HFF-Myc (cell line): ENCODE results near the gene SLC36A3.
"Not testable (repeated sequence)": the region's sequence is repeated elsewhere in the genome, so short reads cannot be mapped to it uniquely, and the experiment has no call there.

Experiments
- DNase-seq: peaks from one replicate; pipeline ENCODE4 v3.0.0-alpha.2; 2011; ENCODE audit warnings: low read depth; ENCODE audit errors: extremely low read depth
- H3K4me3 ChIP-seq: replicated peaks from 2 replicates; pipeline ENCODE4 v1.5.1; 2011; ENCODE audit warnings: low read depth, mild to moderate bottlenecking, control low read depth, low read length
- TF ChIP-seq, protein P1 (sequence below): IDR thresholded peaks from 2 replicates; pipeline ENCODE4 v1.5.1; 2012; ENCODE audit warnings: mild to moderate bottlenecking, low read depth, low read length, control low read depth; ENCODE audit errors: missing control alignments

The SLC36A3 gene

DNA sequence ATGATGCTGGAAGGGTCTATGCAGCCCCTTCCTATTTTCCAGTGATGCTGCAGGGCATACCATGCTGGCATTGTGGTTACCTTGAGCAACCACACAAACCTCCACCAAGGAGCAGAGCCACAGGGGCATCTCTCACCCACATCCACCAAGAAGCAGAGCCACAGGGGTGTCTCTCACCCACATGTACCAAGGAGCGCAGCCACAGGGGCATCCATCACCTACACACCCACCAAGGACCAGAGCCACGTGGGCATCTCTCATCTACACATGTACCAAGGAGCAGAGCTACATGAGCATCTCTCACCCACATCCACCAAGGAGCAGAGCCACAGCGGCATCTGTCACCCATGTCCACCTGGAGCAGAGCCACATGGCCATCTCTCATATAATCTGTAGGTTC, 59.4 kb downstream of the SLC36A3 start:
- DNase-seq: no peak
- H3K4me3 ChIP-seq: no peak overlapping the region
- TF ChIP-seq, protein P1, sequence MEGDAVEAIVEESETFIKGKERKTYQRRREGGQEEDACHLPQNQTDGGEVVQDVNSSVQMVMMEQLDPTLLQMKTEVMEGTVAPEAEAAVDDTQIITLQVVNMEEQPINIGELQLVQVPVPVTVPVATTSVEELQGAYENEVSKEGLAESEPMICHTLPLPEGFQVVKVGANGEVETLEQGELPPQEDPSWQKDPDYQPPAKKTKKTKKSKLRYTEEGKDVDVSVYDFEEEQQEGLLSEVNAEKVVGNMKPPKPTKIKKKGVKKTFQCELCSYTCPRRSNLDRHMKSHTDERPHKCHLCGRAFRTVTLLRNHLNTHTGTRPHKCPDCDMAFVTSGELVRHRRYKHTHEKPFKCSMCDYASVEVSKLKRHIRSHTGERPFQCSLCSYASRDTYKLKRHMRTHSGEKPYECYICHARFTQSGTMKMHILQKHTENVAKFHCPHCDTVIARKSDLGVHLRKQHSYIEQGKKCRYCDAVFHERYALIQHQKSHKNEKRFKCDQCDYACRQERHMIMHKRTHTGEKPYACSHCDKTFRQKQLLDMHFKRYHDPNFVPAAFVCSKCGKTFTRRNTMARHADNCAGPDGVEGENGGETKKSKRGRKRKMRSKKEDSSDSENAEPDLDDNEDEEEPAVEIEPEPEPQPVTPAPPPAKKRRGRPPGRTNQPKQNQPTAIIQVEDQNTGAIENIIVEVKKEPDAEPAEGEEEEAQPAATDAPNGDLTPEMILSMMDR: no peak

DNA sequence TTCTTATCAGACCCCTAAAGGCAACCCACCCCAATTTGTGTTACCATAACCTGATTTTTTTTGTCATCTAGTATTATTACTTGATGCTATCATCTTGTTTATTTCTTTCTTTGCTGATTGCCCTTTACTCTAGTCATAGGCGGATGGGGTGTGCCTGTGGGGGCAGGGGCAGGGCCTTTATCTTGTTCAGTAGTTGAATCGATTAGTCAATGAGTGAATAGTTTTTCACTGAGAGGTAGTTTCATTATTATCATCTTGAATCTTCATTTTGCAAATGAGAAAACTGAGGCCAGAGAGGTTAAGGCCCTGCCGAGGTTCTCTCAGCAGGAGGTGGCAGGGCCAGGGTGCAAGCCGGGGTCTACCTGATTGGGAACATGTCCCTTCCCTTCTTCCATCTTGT, 60.0 kb downstream of the SLC36A3 start:
- no peak for DNase-seq
- TF ChIP-seq, protein P1: no peak
- no peak overlapping the region for H3K4me3 ChIP-seq

DNA sequence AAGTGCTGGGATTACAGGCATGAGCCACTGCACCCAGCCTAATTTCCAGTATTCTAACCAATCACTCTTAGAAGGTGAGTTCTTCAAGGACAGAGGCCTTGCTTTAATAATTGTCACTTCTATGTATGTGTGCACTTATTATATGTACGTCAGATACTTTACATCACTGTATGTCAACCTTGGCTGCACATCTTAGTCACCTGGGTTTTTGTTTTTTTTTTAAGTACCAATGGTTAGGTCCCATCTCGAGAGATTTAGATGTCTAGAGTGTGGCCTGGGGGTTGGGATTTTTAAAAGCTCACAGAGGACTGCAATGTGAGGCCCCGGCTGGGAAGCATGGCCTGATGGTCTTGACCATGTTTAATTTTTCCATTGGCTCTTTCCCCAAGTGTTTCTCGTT, 60.4 kb downstream of the SLC36A3 start:
- no peak for DNase-seq
- no peak overlapping the region for H3K4me3 ChIP-seq
- TF ChIP-seq, protein P1: no peak

DNA sequence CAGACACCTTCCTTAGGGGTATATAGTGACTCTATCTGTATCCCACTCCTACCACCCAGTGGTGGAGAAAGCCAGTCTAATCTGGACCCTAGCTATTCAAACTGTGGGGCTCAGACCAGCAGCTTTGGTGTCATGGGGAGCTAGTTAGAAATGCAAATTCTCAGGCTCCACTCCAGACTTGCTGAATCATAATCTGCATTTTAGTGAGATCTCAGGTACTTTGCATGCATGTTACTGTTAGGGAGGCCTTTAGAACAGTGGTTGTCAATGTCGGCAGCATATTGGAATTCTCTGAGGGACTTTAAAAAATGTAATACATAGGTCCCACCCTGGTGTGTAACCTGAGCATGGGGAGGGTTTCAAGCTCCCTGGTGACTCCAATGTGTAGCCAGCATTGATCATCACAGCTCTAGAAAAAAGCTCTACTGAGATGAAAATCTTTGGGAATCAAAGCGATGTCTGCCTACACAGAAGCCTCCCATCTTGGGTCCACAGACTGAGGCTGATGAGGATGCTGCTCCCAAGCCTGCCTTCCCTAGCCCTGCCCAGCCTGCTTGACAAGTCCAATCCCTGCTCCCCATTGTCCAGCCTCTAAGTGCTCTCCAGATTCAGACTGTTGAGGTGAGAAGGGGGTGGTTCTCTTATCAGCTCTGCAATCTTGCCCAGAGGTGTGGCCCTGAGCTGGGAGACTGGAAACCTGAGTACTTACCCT, 62.5 kb downstream of the SLC36A3 start:
- TF ChIP-seq, protein P1: no peak
- H3K4me3 ChIP-seq: no peak overlapping the region
- no peak for DNase-seq

DNA sequence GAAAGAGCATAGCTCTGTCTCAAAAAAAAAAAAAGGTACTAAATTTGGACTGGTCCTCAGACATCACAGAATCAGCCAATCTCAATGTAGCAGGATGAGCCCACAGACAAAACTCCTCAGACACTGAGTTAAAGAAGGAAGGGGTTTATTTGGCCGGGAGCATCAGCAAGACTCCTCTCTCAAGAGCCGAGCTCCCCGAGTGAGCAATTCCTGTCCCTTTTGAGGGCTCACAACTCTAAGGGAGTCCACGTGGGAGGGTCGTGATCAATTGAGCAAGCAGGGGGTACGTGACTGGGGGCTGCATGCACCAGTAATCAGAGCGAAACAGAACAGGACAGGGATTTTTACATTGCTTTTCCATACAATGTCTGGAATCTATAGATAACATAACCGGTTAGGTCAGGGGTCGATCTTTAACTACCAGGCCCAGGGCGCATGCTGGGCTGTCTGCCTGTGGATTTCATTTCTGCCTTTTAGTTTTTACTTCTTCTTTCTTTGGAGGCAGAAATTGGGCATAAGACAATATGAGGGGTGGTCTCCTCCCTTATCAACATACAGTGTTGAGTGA, 63.2 kb downstream of the SLC36A3 start:
- not testable (repeated sequence) for DNase-seq, H3K4me3 ChIP-seq

DNA sequence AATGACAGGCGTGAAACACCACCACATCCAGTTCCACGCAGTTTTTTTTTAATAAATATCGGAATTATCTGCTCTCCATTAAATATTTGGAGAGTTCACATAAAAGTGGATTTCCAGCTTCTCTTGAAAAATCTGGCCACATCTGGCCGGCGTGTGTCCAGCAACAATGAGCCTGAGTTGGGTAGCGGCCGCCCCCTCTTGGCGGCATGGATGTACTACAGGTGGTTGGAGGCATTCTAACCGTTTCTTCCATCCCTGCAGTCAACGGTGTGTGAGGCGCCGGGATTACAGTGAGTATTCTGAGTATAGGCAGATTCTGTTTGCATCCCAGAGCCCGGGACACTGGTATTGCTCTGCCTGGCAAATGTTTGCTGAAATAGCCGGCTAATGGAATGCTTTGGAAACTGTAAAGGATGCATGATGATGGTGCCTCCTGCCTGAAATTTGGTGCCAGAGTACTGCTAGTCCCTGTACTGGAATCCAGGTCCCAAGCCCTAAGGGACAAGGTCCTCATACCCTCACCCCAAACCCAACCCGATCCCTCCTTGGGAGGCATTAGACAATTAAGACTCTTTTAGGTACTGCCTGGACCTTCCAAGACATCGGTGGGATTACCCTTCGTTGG, 64.2 kb downstream of the SLC36A3 start:
- no peak for DNase-seq
- TF ChIP-seq, protein P1: peak; percentile 80
- H3K4me3 ChIP-seq: 0 out of 2 replicates have a peak overlapping the region, but pooled peaks have one; percentile 15

DNA sequence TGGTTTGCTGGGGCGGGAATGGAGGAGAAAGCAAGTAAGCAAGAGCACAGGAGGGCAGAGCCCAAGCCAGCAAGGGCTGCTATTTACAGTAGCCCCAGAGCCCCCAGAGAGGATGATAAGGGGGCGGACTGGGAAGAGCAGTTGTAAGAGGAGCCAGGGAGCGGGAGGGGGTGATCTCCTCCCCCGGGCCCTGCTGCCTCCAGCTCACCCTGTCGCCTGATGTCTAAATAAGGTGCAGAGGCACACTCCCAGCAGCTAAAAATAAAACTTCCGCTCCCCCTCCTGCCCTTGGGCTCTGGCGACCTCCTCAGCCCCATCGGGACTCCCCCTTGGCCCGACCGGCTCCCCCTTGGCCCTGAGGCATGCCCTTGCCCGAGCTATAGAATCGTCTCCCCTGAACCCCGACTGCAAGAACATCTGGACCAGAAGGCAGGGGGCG, 65.2 kb downstream of the SLC36A3 start:
- TF ChIP-seq, protein P1: no peak
- DNase-seq: no peak
- H3K4me3 ChIP-seq: no peak overlapping the region
